Measurements from ENCODE around the gene AAK1. TPM values are rescaled to one million over a fixed set of nuclear protein-coding genes. Genes with fewer than 3 reads are reported as not detected.
A peak's percentile ranks its signal among the peaks of the same experiment; 100 is the strongest.

Gene AAK1
- polyA plus RNA-seq, 3 donors: 9.8 to 18.9 (median 10.8) TPM

GRCh38 chr2:69572641-69573040 lies 70.9 kb downstream of the AAK1 start:
- intact Hi-C loops (cut with micrococcal nuclease): no loop called here
- H3K36me3 ChIP-seq (replicated peaks in 1 of 2; ENCODE audit: control insufficient read depth in 1 of 2, insufficient read depth in 2 of 2, low read length in 2 of 2): no peaks in the 10 kb centered on the region
- H4K20me1 ChIP-seq (ENCODE audit: insufficient read depth, low read length): peaks cover 29% of the 10 kb centered on the region
- H3K9me3 ChIP-seq (replicated peaks in 1 of 2; ENCODE audit: control insufficient read depth in 1 of 2, insufficient read depth in 1 of 2, low read length in 2 of 2): no peaks in the 10 kb centered on the region
- peaks cover 5 to 6% of the 10 kb centered on the region in 2 donors for H3K36me3 Mint-ChIP-seq
- no peak overlapping the region for H2AFZ ChIP-seq (ENCODE audit: insufficient read depth, low read depth, low read length, poor library complexity, severe bottlenecking)
- peaks cover 0 to 2% (median 0%) of the 10 kb centered on the region in 3 donors for H3K27me3 Mint-ChIP-seq (ENCODE audit: low read depth in 3 of 3)
- no peak overlapping the region for H3K4me2 ChIP-seq (replicated peaks; ENCODE audit: extremely low read depth, low read length, poor library complexity, severe bottlenecking)
- H3K4me1 ChIP-seq (ENCODE audit: control insufficient read depth in 1 of 2, insufficient read depth in 2 of 2, low read length in 2 of 2): peaks cover 27 to 28% of the 10 kb centered on the region in 2 donors
- peak overlapping the region in 3 of 7 donors; percentile 68 to 82 (median 71) for H3K27ac Mint-ChIP-seq
- no peak for DNase-seq
- H3K9me3 Mint-ChIP-seq: peaks cover 0 to 3% (median 0%) of the 10 kb centered on the region in 7 donors
- no peak overlapping the region for H3K9ac ChIP-seq (ENCODE audit: insufficient read depth, low read length, poor library complexity, severe bottlenecking)
- H3K4me3 ChIP-seq (replicated peaks in 1 of 3; ENCODE audit: low read depth in 2 of 3, low read length in 3 of 3): no peak overlapping the region
- no peaks in the 10 kb centered on the region for H3K27me3 ChIP-seq (ENCODE audit: control insufficient read depth in 2 of 2, insufficient read depth in 2 of 2, low read length in 2 of 2)
- 100% methylated on average over 1 of the region's 5 CpGs for WGBS (ENCODE audit: insufficient coverage)
- no peak for TF ChIP-seq CTCF (IDR thresholded peaks at IDR 0.05)
- peaks cover 100% of the 10 kb centered on the region for H3K79me2 ChIP-seq (ENCODE audit: insufficient read depth, low read length)
- H3K27ac ChIP-seq (ENCODE audit: low read depth in 1 of 2, low read length in 2 of 2): peak overlapping the region in 1 of 2 donors; percentile 26
- H3K4me3 Mint-ChIP-seq: no peak overlapping the region
- peaks cover 63% of the 10 kb centered on the region for H3K4me1 Mint-ChIP-seq

GRCh38 chr2:69571189-69571588 lies 72.3 kb downstream of the AAK1 start:
- Mint-ChIP-seq H3K27ac (peak overlapping the region in 1 of 7 donors; percentile 74), H3K36me3 (peaks cover 5 to 6% of the 10 kb centered on the region in 2 donors), H3K9me3 (peaks cover 0 to 3% (median 0%) of the 10 kb centered on the region in 7 donors), H3K4me3 (no peak overlapping the region), H3K27me3 (ENCODE audit: low read depth in 3 of 3) (peaks cover 0 to 2% (median 0%) of the 10 kb centered on the region in 3 donors), H3K4me1 (peaks cover 49% of the 10 kb centered on the region)
- H3K27me3 ChIP-seq (ENCODE audit: control insufficient read depth in 2 of 2, insufficient read depth in 2 of 2, low read length in 2 of 2): no peaks in the 10 kb centered on the region
- no peak for DNase-seq
- peak overlapping the region in 1 of 2 donors; percentile 57 for H3K27ac ChIP-seq (ENCODE audit: low read depth in 1 of 2, low read length in 2 of 2)
- WGBS (ENCODE audit: insufficient coverage): no CpG with 5 or more reads among the region's 1 CpG
- peaks cover 0 to 4% of the 10 kb centered on the region in 2 donors for H3K36me3 ChIP-seq (replicated peaks in 1 of 2; ENCODE audit: control insufficient read depth in 1 of 2, insufficient read depth in 2 of 2, low read length in 2 of 2)
- H4K20me1 ChIP-seq (ENCODE audit: insufficient read depth, low read length): peaks cover 31% of the 10 kb centered on the region
- no peak for TF ChIP-seq CTCF (IDR thresholded peaks at IDR 0.05)
- no peak overlapping the region for H3K4me2 ChIP-seq (replicated peaks; ENCODE audit: extremely low read depth, low read length, poor library complexity, severe bottlenecking)
- H3K4me3 ChIP-seq (replicated peaks in 1 of 3; ENCODE audit: low read depth in 2 of 3, low read length in 3 of 3): no peak overlapping the region
- peaks cover 12 to 13% of the 10 kb centered on the region in 2 donors for H3K4me1 ChIP-seq (ENCODE audit: control insufficient read depth in 1 of 2, insufficient read depth in 2 of 2, low read length in 2 of 2)
- no peak overlapping the region for H3K9ac ChIP-seq (ENCODE audit: insufficient read depth, low read length, poor library complexity, severe bottlenecking)
- H3K79me2 ChIP-seq (ENCODE audit: insufficient read depth, low read length): peaks cover 98% of the 10 kb centered on the region
- no peaks in the 10 kb centered on the region for H3K9me3 ChIP-seq (replicated peaks in 1 of 2; ENCODE audit: control insufficient read depth in 1 of 2, insufficient read depth in 1 of 2, low read length in 2 of 2)
- no peak overlapping the region for H2AFZ ChIP-seq (ENCODE audit: insufficient read depth, low read depth, low read length, poor library complexity, severe bottlenecking)
- intact Hi-C loops (cut with micrococcal nuclease): no loop called here

Measured in CD14-positive monocyte (primary cell).